Endometrium (tissue), 2 donors: Measurements from ENCODE around the gene SLC38A2.
"Not testable (repeated sequence)": the region's sequence is repeated elsewhere in the genome, so short reads cannot be mapped to it uniquely, and the experiment has no call there.

Experiments used
- FAIRE-seq: peaks from 2 replicates; lab custom pipeline; 2012; peaks lifted over from hg19 to GRCh38; lab: Jason Lieb, UNC
- donor health status: control.
- donor health status: control.

SLC38A2 gene

DNA sequence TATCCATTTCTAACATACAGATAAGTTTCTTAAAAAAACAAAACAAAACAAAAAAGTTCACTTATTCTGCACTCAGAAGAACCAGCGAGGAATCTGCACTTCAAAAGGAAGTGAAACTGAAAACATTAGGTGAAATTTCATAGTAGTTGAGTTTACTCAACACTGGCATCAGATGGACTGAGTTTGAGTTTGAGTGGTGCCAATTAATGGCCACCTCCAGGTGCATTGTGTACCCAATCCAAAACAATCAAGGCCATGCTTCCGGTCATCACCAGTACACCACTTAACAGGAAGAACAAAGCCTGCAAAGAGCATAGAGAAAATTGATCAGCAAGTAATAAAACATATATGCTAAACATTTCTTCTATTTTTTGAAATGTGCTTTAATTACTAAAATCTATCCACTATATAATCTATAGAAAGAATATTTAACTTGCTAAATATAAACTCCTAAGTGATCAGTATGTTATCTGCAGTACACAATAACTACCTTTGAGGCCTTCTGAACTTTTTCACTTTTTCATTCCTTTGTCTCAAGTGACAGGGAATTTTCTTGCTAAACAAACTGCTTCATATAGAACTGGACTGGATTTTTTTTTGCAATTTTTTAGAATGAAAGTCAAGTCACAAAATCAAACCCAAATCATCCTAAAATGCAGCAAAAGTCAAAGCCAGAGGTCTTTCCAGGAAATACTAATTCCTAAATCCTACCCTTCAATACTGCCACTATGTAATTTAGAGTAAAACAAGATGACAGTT, 11.5 kb downstream of the SLC38A2 start:
- FAIRE-seq = no peak

DNA sequence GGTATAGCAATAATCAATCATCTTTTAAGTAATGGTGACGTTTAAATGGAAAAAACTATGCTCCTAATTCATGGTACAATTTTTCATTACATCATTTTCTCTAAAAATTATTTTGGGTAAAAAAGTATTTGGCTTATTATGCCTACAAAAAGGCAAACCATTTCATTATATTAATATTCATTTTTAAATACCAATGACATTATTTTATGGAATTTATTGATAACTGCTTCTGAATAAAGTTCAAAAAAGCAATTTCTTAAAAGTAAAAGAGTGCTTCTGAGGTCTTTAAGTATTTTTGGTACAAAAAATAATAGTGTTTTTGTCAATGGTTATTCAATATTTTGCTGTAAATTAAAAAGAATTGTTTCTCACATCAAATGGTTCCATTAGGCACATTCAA, 12.2 kb downstream of the SLC38A2 start:
- FAIRE-seq = no peak

DNA sequence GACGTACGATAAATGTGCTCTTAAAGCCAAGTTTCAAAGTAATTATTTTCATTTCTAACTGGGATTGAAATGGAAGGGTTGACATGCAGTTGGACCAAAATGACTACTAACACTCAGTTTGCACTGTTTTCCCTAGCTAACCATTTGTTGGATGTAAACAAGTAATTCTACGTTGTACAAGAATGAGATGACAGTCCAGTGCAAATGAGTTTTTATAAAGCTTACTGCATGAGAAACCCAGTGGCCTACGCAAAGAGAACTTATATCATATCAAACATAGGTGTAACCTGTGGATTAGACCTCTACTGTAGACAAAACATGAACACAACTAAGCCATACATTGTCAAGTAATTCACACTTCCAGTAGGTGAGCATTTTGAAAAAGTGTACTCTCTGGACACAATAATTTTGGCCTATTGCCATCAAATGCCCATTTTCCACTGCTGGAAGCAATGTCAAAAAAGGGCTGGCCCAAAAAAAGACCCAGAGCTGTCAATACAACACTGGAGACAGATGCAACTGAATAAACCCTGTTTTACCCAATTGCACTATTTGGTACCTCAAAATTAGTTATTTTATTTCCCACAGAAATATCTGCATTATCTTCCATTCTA, 12.8 kb downstream of the SLC38A2 start:
- no peak for FAIRE-seq

DNA sequence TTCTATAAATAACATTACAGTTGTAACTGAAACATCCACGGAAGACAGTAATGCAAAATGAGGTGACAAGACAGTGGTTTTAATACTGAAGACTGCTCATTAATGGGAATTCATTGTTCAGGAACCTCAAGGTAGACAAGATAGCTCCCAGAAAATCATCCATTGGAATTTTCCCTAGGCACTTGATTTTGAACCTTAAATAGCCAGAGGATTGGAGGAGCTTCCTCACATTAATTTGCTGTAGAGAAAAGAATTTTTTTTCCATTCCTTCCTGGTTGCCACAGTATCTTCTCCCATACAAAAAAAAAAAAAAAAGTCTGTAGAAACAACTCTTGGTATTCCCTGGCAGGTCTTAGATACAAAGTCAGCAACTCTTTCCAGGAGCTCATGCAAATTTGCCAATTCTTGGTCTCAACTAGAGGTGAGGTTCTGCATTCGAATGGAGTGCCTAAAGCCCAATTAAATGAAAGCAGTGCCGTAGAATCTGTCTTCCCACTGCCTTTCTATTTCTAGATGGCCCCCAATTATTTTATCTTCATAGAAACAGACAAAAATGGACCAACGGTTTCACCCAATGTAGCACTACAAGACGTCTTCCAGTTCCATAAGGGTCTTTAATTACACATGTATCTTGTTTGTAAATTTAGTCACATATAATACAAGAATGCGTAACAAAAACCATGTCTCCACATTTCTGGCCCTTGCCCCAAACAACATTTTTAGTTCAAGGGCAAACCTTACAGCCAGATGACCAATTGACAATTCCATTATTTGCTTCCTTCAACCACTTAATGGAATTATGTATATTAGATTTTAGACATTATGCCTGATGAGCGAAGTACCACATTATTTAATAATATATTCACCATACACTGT, 13.5 kb downstream of the SLC38A2 start:
- FAIRE-seq = no peak

DNA sequence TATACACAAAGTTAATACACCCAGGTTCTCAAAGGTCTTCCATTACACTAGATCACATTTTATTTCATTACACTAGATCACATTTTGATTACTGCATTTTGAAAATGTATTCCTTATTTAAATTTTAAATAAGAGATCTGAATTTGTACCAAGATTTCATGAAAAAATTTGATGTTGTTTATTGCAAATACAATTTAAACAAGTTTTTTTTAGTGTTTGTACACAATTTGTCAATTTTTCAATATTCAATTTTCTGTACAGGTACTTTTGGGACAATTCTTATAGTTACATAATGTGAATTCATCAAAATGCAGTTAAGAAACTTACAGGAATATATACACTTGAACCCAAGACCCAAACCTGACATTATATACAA, 14.3 kb downstream of the SLC38A2 start:
- no peak for FAIRE-seq

DNA sequence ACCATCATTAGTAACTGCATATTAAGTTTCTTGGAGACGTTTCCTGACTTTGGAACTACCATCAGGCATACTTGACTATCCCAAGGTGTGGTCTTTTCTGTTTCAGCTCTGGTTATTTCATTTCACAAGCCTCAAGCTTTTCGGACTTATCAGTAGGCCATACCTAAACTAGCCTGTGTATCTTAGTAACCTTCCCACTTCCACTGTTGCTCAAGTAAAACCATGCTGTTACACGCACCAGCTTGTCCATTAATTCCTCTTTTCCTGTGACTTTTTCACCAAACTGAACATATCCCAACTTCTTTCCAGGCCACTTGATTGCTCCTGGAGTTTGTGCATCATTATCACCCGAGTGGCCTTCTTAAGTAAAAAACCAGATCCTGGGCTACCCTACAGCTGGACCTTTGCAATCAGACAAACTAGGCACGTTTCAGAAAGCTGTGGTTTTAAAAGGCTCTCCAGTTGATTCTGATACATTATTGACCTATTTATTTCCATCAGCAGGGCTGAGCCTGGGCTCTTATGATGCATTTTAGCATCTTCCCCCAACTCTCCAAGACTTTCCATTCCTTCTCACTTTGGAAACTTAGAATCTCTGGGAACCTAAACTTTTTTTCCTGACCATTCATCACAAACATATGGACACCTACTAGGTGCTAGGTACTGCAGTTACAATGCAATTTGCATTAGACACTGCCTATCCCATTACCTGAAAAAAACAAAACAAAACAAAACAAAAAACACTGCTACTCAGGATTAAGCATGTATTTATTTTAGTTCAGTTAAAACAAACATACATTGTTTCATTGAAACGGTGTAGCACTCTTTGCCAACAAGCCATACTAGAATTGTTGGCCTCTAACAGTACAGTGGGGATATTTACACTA, 14.9 kb downstream of the SLC38A2 start:
- no peak for FAIRE-seq

DNA sequence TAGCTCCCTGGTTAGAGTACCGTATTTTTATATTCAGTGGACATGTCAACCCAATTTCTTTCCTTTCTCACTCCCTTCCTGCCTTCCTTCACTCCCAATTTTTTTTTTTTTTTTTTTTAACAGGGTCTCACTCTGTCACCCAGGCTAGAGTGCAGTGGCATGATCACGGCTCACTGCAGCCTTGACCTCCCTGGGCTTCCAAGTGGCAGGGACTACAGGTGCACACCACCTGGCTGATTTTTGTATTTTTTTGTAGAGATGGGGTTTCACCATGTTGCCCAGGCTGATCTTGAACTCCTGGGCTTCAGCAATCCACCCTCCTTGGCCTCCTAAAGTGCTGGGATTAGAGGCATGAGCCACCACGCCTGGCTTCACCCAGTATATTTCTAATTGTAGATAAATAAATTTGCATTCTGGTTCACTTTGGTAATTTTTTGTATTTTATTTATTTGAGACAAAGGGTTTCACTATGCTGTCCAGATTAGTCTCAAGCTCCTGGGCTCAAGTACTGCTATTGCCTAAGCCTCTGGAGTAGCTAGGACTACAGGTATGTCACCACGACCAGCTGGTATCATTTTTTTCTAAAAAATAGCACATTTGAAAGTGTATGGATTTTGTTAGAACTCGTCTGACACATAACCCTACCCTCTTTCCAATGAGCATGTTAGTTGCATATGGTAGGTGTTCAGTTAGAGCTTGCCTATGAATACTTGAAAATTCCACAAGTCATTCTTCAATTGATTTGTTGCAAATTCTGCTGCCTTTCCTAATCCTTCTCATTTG, 15.7 kb downstream of the SLC38A2 start:
- FAIRE-seq = no peak

DNA sequence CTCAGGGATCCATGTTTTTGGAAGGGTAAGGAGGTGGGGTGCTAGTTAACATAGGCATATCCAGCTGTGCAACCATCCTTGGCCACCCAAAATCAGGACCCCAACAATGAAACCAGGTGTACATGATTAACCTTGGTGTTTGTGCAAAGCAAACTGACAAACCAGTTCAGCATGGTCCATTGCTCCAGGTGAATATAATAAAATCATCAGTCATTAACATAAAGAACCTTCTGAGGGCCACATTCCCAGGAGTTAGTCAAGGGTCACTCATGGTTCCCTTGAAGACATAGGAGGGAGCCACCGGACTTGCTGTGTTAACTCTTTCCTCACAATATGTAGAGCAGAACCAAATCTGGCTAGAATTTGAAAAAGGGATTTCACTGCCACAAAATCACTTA, 17.8 kb downstream of the SLC38A2 start:
- no peak for FAIRE-seq

DNA sequence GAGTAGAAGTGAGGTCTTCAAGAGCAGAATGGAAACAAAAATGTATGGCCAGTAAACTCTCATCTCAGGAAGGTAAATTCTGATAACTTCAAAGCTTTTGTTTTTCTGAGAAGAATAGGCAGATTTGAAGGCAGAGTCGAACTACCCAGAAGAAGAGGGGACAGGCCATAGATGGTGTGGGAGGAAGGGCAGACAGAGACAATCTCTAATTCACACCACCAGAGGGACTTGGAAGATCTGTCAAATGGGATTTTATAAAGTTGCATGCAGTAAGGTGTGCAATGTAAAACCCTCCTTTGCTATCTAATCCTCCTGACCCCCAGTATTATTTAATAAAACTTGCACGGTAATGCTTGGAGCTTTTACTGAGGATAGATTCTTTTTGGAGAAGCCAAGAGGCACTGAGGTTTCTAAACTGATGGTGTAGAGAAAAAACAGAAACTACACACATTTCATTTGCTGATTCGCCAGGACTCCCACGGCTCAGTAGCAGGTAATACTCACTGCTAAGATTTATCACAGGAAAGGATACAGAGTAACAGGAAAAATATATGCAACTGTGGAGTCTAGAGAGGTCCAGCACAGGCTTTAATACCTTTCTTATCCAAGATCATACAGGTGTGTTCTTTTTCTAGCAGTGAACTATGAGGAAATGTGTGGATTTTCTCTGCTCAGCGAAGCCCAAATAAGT, 18.3 kb downstream of the SLC38A2 start:
- FAIRE-seq = no peak

DNA sequence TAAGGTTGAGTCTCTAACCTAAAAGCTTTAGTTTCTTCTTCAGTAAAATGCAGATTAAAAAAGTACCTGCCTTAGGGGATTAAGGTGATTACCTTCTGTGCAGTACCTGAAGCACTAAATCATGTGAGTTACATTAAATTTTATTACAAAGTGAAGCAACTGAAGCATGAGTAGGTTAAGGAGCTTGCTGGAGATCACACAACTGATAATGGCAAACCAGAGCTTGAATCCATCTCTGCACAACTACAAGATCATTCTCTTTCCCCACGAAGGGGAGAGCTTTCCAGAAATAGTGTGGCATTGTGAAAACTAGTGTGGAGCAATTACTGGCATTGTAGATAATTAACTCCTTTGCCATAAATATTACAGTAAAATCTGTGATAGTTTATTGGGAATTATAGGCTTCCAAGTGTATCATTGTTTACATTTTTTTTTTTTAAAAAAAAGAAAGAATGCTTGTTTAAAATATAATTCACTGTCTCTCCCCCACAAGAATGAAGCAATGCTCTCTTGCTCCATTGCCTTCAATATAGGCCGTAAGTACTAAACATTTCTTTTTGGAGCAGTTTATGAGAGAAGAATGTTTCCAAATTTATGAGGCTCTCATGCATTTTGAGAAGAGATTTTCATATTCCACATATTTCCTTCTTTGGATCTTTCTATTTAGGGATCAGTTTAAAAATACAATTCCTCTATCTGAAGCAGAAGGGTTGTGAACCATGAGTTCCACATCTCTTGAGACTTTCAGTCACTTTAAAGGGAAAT, 20.5 kb downstream of the SLC38A2 start:
- peak; percentile 70 for FAIRE-seq

DNA sequence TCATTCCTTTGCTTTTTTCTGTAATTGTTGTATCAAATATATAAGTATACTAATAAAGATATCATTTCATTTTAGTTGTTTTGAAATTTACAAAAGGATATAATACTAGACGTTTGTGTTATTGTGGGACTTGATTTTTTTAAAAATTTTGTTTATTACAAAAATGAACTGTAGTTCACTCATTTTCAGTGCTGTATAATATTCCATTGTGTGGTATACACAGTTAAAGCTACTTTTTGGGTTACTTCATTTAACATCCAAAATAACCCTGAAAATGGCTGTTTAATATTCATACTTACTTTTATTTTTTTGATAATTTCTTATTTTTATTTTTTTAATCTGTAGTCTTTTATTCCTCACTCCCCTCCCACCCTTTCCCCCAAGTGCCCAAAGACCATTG, 21.4 kb downstream of the SLC38A2 start:
- FAIRE-seq = no peak

DNA sequence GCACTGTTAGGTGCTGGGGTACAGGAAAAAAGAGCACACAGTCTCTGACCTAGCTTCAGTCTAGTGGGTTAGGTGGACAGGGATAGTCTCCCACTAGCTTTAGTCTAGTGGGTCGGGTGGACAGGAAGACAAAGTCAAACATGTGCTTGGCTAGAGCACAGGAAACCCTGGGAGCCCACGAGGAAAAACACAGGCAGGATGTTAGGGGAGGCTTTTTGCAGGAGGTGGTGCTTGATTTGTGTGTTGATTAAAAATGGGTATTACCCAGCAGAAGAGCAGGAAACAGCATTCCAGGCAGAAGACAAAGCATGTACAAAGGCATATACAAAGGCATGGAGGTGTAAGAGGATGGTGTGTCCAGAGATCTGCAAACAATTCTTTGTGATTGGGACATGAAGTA, 23.3 kb downstream of the SLC38A2 start:
- FAIRE-seq = no peak

DNA sequence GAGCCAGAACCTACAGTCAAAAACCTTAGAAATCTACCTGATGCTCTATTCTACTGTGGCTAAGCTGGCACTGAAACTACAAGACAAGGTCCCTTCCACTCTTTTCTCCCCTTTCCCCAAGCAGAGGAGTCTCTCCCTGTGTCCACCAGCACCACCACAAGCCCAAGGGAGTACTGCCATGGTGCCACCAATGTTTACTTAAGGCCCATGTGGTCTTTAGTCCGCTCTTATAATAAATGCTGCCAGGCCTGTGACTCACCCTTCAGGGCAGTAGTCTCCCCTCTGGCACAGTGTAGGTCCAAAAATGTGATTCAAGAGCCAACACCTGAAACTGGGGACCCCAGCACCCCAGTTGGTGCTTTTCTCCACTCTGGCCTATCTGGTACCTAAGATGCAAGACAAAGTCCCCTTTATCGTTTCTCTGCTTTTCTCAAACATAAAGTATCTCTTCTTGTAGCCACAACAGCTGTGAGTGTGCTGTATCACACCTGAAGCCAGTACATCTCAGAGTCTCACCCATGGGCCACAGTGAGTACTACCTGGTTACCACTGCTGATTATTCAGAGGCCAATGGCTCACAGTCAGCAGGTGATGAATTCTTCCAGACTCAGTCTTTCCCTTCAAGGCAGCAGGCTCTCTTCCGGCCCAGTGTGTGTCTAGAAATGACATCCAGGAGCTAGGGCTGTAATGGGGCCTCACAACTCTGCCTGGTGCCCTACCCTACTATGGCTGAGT, 29.3 kb downstream of the SLC38A2 start:
- FAIRE-seq = no peak

DNA sequence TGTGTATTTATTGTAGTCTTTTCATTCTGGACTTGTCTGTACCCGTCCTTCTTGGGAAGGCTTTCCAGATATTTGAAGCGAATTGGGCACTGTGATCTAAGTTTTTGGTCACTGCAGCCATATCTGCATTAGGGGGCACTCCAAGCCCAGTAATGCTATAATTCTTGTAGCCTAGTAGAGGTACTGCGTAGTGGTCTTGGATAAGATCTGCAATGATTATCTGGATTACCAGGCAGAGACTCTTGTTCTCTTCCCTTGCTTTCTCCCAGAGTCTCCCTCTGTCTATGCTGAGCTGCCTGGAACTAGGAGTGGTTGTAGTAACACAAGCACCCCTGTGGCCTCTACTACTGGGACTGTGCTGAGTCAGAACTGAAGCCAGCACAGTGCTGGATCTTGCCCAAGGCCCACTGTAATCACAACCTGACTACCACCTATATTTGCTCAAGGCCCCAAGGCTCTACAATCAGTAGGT, 30.0 kb downstream of the SLC38A2 start:
- no peak for FAIRE-seq

DNA sequence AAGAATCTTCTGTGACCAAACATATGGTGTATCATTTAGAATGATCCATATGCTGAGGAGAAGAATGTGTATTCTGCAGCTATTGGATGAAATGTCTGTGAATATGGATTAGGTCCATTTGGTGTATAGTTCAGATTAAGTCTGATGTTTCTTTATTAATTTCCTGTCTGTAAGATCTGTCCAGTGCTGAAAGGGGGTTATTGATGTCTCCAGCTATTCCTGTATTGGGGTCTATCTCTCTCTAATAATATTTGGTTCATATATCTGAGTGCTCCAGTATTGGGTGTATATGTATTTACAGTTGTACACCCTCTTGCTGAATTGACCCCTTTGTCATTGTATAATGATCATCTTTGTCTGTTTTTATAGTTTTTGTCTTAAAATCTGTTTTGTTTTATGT, 33.5 kb downstream of the SLC38A2 start:
- no peak for FAIRE-seq

DNA sequence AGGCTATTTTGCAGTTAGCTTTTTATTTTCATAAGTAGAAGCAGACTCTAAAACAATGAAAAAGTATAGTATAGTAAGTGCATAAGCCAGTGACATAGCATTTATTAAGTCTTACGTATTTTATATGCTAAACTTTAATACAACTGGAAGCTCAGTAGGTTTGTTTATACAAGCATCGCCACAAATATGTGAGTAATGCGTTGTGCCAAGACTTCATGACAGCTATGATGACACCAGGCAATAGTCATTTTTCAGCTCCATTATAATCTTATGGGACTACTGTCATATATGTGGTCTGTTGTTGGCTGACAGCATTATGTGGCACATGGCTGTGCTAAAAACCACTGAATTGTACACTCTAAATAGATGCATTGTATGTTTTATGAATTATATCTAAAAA, 40.3 kb downstream of the SLC38A2 start:
- no peak for FAIRE-seq

DNA sequence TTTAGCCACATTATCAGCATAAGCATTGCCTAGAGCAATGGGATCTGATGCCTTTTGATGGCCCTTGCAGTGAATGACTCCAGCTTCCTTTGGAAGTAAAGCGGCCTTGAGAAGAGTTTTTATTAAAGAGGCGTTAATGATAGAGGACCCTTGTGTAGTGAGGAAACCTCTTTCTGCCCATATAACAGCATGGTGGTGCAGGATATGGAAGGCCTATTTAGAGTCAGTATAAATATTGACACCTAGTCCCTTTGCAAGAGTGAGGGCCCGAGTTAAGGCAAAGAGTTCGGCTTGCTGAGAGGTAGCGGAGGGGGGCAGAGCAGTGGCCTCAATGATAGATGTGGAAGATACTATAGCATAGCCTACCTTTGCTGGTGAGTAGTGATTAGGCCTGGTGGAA, 47.5 kb downstream of the SLC38A2 start:
- FAIRE-seq = not testable (repeated sequence)

DNA sequence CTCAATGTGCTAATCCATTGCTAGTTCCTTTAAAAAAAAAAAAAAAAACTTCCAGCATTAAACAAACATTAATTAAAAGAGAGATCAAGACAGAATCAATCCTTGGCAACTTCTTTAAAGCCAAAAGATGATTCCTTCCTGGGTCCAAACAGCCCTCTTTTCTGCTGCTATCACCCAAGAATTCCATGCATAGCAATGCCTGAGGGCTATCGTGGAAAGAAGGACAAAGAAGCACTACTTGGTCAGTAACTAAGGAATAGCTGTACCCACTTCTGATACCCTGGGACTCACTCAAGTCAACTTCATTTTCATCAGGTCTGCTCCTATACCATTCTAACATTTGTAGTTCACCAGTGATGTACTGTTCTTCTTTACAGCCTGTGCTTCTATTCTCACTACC, 51.8 kb downstream of the SLC38A2 start:
- no peak for FAIRE-seq

DNA sequence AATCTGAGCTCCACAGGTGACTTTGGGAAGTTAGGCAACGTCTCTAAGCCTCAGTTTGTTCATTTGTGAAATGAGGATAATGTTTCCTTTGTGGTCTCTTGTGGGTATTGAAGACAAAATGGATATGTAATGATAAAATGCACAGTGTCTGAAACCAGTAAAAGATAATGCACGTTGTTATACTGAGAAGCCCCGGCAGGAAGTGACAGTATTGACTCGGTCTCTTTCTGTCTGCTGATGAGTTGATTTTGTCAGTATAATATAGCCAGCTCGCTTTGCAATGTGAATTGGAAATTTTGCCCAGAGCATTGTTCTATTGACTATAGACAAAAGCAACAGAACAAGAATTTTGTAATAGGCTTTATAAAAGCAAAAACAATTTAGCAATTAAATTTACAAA, 54.5 kb downstream of the SLC38A2 start:
- FAIRE-seq = no peak
